HFF-Myc (cell line): Measurements from ENCODE around the gene RNASE1.
"Not testable (repeated sequence)": the region's sequence is repeated elsewhere in the genome, so short reads cannot be mapped to it uniquely, and the experiment has no call there.

Experiments
- DNase-seq: peaks from one replicate; pipeline ENCODE4 v3.0.0-alpha.2; 2011; ENCODE audit warnings: low read depth; ENCODE audit errors: extremely low read depth
- H3K4me3 ChIP-seq: replicated peaks from 2 replicates; pipeline ENCODE4 v1.5.1; 2011; ENCODE audit warnings: low read depth, mild to moderate bottlenecking, control low read depth, low read length
- TF ChIP-seq, protein P1 (sequence below): IDR thresholded peaks from 2 replicates; pipeline ENCODE4 v1.5.1; 2012; ENCODE audit warnings: mild to moderate bottlenecking, low read depth, low read length, control low read depth; ENCODE audit errors: missing control alignments

RNASE1 gene

DNA sequence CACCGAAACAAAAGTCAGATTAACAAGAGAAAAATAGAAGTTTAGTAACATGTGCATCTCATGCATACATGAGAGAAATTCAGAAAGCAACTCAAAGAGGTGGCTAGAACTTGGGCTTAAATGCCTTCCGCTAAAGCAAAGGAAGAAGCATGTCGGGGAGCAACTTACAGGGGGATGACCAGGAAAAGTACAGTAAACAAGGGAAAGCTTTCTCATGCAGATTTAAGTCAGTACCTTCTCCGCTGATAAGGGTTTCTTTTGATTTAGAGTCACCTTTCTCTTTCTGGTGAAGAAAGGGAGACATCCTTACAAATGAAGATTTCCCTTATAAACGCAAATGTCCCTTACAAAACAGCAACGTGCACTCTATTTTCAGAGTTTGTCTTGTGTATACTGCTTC lies 27.6 kb downstream of the RNASE1 start:
- no peak for DNase-seq
- H3K4me3 ChIP-seq = no peak overlapping the region

DNA sequence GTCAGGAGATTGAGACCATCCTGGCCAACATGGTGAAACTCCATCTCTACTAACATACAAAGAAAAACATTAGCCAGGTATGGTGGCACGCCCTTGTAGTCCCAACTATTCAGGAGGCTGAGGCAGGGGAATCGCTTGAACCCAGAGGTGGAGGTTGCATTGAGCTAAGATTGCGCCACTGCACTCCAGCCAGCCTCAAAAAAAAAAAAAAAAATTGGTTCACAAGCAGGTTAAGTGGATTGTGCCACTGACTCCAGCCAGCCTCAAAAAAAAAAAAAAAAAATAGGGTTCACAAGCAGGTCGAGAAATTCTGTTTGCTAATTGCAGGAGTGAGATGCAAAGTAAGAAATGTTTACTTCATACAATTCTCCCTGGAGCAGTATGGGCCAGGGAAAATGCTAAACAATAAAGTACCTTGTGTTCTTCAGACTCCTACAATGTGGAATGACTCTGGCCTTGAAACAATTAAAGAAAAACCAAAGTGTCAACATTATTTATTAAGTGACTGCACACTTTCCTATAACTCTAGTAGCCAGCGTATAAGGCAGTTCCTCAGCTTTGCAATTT lies 28.3 kb downstream of the RNASE1 start:
- TF ChIP-seq, protein P1, sequence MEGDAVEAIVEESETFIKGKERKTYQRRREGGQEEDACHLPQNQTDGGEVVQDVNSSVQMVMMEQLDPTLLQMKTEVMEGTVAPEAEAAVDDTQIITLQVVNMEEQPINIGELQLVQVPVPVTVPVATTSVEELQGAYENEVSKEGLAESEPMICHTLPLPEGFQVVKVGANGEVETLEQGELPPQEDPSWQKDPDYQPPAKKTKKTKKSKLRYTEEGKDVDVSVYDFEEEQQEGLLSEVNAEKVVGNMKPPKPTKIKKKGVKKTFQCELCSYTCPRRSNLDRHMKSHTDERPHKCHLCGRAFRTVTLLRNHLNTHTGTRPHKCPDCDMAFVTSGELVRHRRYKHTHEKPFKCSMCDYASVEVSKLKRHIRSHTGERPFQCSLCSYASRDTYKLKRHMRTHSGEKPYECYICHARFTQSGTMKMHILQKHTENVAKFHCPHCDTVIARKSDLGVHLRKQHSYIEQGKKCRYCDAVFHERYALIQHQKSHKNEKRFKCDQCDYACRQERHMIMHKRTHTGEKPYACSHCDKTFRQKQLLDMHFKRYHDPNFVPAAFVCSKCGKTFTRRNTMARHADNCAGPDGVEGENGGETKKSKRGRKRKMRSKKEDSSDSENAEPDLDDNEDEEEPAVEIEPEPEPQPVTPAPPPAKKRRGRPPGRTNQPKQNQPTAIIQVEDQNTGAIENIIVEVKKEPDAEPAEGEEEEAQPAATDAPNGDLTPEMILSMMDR = no peak
- no peak for DNase-seq
- H3K4me3 ChIP-seq = no peak overlapping the region

More for the DNA sequence above, 27.6 kb downstream of the RNASE1 start:
- TF ChIP-seq, protein P1 = no peak

DNA sequence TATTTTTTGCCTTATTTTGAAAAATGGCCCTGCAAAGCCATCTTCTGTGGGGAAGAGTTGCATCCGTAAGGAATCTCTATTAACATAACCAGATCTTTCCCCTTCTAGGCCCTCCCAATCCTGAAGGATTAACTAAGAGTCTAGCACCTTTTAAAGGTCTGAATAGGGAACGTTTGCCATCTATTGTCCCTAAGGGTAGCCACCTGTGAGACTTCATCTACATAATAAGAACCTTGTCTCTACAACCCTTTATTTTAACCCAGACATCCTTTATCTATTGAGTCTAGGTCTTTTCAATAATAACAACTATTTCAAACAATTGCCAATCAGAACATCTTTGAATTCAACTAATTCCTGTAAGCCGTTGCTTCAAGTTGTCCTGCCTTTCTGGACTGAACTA lies 30.0 kb downstream of the RNASE1 start:
- no peak for DNase-seq
- H3K4me3 ChIP-seq = no peak overlapping the region
- TF ChIP-seq, protein P1 = no peak

DNA sequence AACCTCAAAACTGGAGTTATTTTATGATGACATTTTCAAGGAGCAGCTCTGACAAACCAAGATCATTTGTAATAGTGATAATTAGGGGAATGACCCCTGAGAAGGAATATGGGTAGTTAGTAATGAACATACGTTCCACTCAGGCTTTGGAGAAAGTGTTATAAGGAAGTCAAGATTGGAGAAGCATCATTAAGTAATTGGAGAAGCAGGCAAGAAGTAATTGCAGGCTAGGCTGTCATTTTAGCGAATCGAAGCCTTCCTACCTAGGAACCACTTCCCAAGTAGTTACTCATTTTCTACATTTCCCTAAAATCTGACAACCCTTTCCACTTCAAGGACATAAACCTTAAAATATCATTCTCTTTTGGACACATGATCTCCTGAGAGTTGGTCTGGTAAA lies 33.2 kb downstream of the RNASE1 start:
- TF ChIP-seq, protein P1 = no peak
- no peak overlapping the region for H3K4me3 ChIP-seq
- DNase-seq = no peak

DNA sequence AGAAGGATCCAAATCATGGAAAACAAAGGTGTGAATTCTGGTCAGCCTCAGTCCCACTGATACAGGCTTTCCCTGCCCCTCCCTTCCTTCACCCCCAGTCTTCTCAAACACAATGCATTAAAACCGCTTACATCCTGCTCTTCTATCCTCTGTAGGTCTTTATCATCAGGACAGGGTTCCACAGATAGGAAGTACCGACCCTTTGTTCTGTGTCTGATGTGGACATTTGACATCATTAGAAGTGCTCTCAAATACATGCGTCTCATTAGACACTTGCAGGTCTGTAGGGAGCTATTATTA lies 34.1 kb downstream of the RNASE1 start:
- no peak for DNase-seq
- H3K4me3 ChIP-seq = no peak overlapping the region
- TF ChIP-seq, protein P1 = no peak

DNA sequence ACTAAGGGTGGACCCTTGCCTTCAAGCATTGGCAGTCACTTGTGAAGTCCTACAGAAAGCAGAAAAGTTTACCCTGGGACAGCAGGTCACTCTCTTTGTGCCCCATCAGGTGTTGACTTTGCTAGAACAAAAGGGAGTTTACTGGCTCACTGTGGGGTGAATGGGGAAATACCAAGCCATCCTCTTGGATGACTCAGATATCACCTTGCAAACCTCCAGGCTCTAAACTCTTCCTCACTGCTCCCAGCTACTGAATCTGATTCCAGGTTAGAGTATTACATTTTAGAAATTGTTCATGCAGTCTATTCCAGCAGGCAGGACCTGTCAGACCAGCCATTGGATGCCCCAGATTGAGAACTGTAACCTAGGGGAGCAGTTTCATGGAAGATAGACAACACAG lies 41.7 kb downstream of the RNASE1 start:
- H3K4me3 ChIP-seq = no peak overlapping the region
- no peak for DNase-seq

DNA sequence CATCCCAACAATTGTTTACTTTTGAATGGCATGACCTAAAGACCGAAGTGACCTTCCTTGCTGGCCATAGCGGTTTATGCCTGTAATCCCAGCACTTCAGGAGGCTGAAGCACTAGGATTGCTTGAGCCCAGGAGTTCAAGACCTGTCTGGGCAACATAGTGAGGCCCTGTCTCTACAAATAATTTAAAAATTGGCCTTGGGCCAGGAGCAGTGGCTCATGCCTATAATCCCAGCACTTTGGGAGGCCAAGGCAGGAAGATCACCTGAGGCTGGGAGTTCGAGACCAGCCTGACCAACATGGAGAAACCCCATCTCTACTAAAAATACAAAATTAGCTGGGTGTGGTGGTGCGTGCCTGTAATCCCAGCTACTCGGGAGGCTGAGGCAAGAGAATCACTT lies 43.2 kb downstream of the RNASE1 start:
- DNase-seq, H3K4me3 ChIP-seq: not testable (repeated sequence)

More for the DNA sequence above, 41.7 kb downstream of the RNASE1 start:
- TF ChIP-seq, protein P1 = no peak
